ENCODE data around the gene CCAR1. TPM values are rescaled to one million over a fixed set of nuclear protein-coding genes. Genes with fewer than 3 reads are reported as not detected.
A peak's percentile ranks its signal among the peaks of the same experiment; 100 is the strongest.
"Not testable (repeated sequence)": the region's sequence is repeated elsewhere in the genome, so short reads cannot be mapped to it uniquely, and the experiment has no call there.

CCAR1 gene
- 19.4 and 54.3 TPM in 2 replicates for total RNA-seq

- DNase-seq (ENCODE audit: low read depth): peak; percentile 94
These were observed at the start of gene CCAR1 for GRCh38 chr10:68720793-68721672. CCAR1 (plus strand) TSS chr10:68721239; CDS start chr10:68722505, 1,266 bp downstream.

DNA sequence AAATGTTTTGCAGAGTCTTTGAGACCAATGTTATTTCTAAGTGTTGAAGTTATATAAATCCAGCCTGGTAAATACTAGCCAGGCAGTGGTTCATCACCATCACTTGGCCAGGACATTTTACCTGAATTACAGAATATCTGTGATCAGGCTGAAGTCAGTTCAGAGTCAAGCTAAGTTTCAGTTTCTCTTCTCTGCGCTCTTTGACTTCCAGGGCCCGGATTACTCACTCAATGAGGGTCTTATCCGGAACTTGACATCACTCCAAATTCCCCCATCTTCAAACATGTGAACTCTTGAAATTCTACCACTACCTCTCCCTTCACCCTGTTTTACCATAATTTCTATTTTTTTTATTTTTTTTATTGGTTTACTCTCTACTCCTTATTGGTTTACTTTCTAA lies 36.6 kb upstream of the CCAR1 start:
- DNase-seq (ENCODE audit: low read depth): no peak

GRCh38 chr10:68696018-68696417 lies 25.0 kb upstream of the CCAR1 start:
- DNase-seq (ENCODE audit: low read depth): no peak

GRCh38 chr10:68697106-68697505 lies 23.9 kb upstream of the CCAR1 start:
- no peak for DNase-seq (ENCODE audit: low read depth)

- no peak for DNase-seq (ENCODE audit: low read depth)
These were observed 20.8 kb upstream of the CCAR1 start for GRCh38 chr10:68700197-68700596.

DNA sequence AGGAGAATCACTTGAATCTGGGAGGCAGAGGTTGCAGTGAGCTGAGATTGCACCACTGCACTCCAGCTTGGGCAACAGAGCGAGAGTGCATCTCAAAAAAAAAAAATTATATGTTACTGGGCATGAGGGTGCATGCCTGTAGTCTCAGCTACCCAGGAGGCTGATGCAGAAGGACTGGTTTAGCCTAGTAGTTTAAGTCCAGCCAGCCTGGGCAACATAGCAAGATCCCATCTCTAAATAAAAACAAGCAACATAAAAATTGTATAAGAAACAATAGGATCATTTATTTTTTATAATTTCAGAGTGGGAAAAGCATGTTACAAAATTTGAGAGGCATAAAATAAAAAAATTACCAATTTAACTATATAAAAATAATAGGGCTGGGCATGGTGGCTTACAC lies 15.5 kb upstream of the CCAR1 start:
- no peak for DNase-seq (ENCODE audit: low read depth)

DNA sequence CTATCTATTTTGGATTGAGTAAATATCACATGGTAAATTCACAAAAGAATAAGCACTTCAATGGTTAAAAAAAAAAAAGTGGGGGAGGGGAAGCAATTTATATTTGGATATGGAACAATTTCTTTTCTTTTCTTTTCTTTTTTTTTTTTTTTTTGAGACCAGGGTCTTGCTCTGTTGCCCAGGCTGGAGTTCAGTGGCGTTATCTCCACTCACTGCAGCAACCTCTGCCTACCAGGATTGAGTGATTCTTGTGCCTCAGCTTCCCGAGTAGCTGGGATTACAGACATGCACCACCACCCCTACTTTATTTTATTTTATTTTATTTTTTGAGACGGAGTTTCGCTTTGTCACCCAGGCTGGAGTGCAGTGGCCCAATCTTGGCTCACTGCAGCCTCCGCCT lies 12.1 kb upstream of the CCAR1 start:
- DNase-seq (ENCODE audit: low read depth): not testable (repeated sequence)

DNA sequence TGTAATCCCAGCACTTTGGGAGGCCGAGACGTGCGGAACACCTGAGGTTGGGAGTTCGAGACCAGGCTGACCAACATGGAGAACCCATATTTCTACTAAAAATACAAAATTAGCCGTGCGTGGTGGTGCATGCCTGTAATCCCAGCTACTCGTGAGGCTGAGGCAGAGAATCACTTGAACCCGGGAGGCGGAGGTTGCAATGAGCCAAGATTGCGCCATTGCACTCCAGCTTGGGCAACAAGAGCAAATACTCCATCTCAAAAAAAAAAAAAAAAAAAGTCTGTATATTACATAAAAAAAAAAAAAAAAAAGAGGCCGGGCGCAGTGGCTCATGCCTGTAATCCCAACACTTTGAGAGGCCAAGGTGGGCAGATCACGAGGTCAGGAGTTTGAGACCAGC lies 8.0 kb upstream of the CCAR1 start:
- not testable (repeated sequence) for DNase-seq (ENCODE audit: low read depth)

DNA sequence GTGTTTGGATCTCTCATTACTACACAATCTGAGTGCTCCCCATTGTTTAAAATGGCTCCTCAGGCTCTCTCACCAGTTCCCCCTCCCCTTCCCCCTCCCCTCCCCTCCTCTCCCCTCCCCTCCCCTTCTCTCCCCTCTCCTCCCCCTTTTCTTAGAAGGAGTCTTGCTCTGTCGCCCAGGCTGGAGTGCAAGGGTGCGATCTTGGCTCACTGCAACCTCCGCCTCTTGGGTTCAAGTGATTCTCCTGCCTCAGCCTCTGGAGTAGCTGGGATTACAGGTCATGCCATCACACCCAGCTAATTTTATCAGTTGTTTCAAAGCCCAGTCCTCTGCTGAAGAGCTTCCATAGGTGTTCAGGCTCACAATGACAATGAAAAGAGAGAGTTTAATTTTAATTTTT lies 3.6 kb upstream of the CCAR1 start:
- DNase-seq (ENCODE audit: low read depth): no peak

DNA sequence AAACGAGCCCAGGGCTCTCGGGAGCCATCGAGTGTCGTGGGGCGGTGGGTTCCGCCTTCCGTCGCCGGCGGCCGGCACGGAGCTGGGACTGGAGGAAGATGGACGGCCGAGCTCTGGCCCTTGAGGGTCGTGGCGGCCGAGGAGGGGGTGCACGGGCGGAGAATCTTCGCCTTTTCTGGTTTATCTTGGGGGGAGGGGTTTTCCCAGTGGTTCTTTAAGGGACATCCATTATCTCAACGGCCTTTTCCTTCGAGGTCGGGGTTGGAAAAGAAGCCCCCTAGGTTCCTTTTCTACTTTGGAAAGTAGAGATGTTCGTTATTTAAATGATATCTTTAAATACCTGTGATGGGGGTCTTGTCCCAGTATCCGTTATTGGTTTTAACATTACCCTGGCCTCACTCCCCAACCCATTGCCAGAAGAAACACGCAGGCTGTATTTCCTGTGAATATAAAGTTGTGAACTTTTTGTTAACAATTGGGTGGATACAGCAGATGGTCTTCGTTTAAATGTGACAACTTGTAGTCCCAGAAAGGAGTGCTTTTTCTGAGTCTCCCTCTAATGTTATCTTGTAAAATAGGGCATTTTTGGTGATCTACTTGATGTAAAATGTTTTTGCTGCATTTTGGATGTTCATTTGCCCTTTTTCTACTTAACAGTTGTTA lies 765 bp downstream of the CCAR1 start:
- DNase-seq (ENCODE audit: low read depth): no peak

GRCh38 chr10:68725016-68725415 lies 4.0 kb downstream of the CCAR1 start:
- no peak for DNase-seq (ENCODE audit: low read depth)

DNA sequence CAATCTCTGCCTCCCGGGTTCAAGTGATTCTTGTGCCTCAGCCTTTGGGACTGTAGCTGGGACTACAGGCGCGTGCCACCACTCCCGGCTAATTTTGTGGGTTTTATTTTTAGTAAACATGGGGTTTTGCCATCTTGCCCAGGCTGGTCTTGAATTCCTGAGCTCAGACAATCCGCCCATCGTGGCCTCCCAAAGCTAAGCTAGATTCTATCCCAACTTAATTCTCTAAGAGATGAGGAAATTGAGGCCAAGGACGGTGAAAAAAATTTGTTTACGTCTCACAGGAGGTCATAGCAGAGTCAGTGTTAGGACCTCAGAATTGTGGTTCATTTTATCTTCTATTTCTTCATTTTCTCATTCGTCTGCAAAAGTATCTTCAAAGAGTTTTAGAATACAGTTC lies 6.1 kb downstream of the CCAR1 start:
- no peak for DNase-seq (ENCODE audit: low read depth)

- no peak for DNase-seq (ENCODE audit: low read depth)
These were observed 11.6 kb downstream of the CCAR1 start for GRCh38 chr10:68732651-68733050.

GRCh38 chr10:68734349-68734748 lies 13.3 kb downstream of the CCAR1 start:
- no peak for DNase-seq (ENCODE audit: low read depth)

- no peak for DNase-seq (ENCODE audit: low read depth)
These were observed 14.1 kb downstream of the CCAR1 start for GRCh38 chr10:68735119-68735518.

DNA sequence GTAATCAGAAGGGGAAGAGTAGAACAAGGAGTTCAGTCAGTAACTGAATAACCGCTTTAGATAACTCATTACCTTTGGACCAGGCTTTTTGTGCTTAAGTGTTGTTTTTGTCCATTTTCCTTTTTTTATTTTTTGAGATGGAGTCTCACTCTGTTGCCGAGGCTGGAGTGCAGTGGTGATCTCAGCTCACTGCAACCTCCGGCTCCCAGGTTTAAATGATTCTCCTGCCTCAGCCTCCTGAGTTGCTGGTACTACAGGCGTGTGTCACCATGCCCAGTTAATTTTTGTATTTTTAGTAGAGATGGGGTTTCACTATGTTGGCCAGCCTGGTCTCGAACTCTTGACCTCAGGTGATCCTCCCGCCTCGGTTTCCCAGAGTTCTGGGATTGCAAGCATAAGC lies 14.7 kb downstream of the CCAR1 start:
- DNase-seq (ENCODE audit: low read depth): not testable (repeated sequence)

- not testable (repeated sequence) for DNase-seq (ENCODE audit: low read depth)
These were observed 19.6 kb downstream of the CCAR1 start for GRCh38 chr10:68740676-68741075.

DNA sequence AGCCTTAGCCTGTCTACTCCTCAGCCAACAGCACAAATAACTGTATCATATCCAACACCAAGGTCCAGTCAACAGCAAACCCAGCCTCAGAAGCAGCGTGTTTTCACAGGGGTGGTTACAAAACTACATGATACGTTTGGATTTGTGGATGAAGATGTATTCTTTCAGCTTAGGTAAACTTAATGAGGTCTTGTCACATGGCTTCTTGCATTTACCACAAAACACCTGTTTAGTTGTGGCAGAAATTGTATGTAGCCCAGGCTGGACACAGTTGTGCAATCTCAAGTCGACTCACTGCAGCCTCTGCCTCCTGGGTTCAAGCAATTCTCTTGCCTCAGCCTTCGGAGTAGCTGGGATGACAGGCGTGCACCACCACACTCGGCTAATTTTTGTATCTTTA lies 21.4 kb downstream of the CCAR1 start:
- DNase-seq (ENCODE audit: low read depth): no peak

DNA sequence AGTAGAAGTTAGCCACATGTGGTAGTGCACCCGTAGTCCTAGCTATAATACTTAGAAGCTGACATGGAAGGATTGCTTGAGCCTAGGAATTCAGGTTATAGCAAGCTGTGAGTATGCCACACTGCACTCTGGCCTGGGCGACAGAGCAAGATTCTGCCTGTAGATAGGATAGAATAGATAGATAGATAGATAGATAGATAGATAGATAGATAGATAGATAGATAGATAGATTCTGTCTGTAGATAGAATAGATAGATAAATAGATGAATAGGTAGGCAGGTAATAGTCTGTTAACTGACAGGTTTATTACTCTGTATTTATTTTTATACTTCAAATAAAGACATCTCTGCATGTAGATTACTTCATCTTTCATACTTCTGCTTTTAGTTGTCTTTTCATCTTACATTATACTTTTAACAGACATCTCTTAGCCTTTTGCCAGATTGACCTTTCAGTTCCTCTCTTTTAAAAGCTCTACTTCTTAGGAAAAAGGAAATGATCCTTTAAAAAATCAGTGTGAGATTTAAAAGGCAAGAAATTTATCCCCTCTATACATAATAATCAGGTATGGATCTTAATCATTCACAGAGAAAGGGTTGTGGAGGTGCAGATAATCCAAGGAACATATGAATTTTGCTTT lies 31.8 kb downstream of the CCAR1 start:
- no peak for DNase-seq (ENCODE audit: low read depth)

- DNase-seq (ENCODE audit: low read depth): no peak
These were observed 35.2 kb downstream of the CCAR1 start for GRCh38 chr10:68756246-68756645.

GRCh38 chr10:68756766-68757165 lies 35.7 kb downstream of the CCAR1 start:
- DNase-seq (ENCODE audit: low read depth): no peak

- no peak for DNase-seq (ENCODE audit: low read depth)
These were observed 38.3 kb downstream of the CCAR1 start for GRCh38 chr10:68759223-68759863.

Data from renal cortical epithelial cell (primary cell).